ENCODE measurements around the gene ATP10D.

ATP10D gene

DNA sequence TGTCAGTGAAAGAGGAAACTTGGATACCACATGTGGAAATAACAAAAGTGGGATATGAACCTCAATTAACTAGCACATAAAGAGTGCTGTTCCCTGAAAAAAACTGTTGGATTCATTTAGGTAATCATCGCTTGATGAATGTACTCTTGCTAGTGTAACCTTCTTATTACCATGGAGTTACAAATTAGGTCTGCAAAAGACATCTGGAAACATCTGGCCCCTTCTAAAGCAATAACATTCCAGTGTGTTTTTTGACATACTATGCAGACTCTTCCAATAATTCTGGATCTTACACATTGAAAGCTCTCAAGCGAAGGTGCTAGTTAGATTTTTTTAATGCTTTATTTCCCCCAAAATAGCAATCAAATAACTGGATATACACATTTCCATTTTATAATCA is 134.6 kb downstream of the ATP10D start:
- Histone ChIP-seq H3K4me3 (ENCODE audit: control insufficient read depth in 1 of 7, extremely low read depth in 1 of 7, insufficient read depth in 4 of 7, low read depth in 2 of 7, low read length in 6 of 7) (no peak overlapping the region), H3K4me1 (ENCODE audit: control extremely low read depth in 1 of 4, control insufficient read depth in 4 of 4, insufficient read depth in 4 of 4, low read length in 3 of 4) (no peaks in the 10 kb centered on the region), H3K36me3 (ENCODE audit: control insufficient read depth in 4 of 4, insufficient read depth in 4 of 4, low read length in 3 of 4) (no peaks in the 10 kb centered on the region), H3K9me3 (ENCODE audit: control extremely low read depth in 1 of 5, control insufficient read depth in 4 of 5, insufficient read depth in 2 of 5, low read depth in 1 of 5, low read length in 4 of 5) (no peaks in the 10 kb centered on the region), H3K27ac (ENCODE audit: insufficient read depth in 1 of 2, low read depth in 1 of 2, low read length in 2 of 2, poor library complexity in 1 of 2, severe bottlenecking in 2 of 2) (no peak overlapping the region), H3K27me3 (replicated peaks in 2 of 5; ENCODE audit: control insufficient read depth in 4 of 5, insufficient read depth in 5 of 5, low read length in 4 of 5) (no peaks in the 10 kb centered on the region)
- ChIA-PET POLR2A (no interaction called here), CTCF (no interaction called here)
- WGBS (ENCODE audit: insufficient coverage), result 86% methylated on average over 1 of the region's 2 CpGs
- DNase-seq, result no peak

DNA sequence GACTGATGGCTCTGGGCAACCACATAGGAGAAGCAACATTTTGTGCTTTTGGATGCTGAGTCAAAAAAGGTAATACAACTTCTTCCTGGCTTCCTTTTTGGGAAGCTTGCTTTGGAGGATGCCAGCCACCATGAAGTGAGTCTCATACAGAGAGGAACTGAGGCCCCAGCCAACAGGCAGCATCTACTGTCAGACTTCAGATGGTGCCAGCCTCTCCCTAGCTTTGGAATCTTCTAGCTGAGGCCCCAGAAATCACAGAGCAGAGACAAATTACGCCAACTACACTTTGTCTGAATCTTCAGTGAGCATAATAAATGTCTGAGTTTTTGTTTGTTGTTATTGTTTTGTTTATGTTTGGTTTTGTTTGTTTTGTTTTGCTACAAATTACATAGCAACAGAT is 136.1 kb downstream of the ATP10D start:
- Histone ChIP-seq H3K4me1 (ENCODE audit: control extremely low read depth in 1 of 4, control insufficient read depth in 4 of 4, insufficient read depth in 4 of 4, low read length in 3 of 4) (no peaks in the 10 kb centered on the region), H3K4me3 (ENCODE audit: control insufficient read depth in 1 of 7, extremely low read depth in 1 of 7, insufficient read depth in 4 of 7, low read depth in 2 of 7, low read length in 6 of 7) (no peak overlapping the region), H3K27me3 (replicated peaks in 2 of 5; ENCODE audit: control insufficient read depth in 4 of 5, insufficient read depth in 5 of 5, low read length in 4 of 5) (no peaks in the 10 kb centered on the region), H3K27ac (ENCODE audit: insufficient read depth in 1 of 2, low read depth in 1 of 2, low read length in 2 of 2, poor library complexity in 1 of 2, severe bottlenecking in 2 of 2) (no peak overlapping the region), H3K36me3 (ENCODE audit: control insufficient read depth in 4 of 4, insufficient read depth in 4 of 4, low read length in 3 of 4) (no peaks in the 10 kb centered on the region), H3K9me3 (ENCODE audit: control extremely low read depth in 1 of 5, control insufficient read depth in 4 of 5, insufficient read depth in 2 of 5, low read depth in 1 of 5, low read length in 4 of 5) (no peaks in the 10 kb centered on the region)
- ChIA-PET CTCF (no interaction called here), POLR2A (no interaction called here)
- DNase-seq, result no peak
- 100% methylated on average over 1 of the region's 1 CpG for WGBS (ENCODE audit: insufficient coverage)

DNA sequence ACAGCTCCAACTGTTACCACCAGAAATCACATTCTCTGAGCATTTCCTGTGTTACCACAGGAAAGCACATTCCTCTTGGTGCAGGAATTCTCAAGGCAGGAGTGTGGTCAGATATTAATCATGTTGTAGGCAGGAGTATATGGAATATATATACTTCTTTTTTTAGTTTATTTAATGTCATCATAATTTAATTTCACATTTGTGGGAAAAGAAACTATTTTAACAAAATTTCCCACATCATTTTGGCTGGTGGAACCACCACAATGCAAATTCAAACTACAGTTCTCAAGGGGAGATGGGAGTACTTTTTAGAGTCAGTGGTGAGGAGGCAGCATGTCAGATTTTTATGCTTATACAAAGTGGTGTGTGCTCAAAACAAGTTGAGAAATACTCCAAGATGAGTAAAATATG is 139.0 kb downstream of the ATP10D start:
- Histone ChIP-seq H3K27ac (ENCODE audit: insufficient read depth in 1 of 2, low read depth in 1 of 2, low read length in 2 of 2, poor library complexity in 1 of 2, severe bottlenecking in 2 of 2) (no peak overlapping the region), H3K4me1 (ENCODE audit: control extremely low read depth in 1 of 4, control insufficient read depth in 4 of 4, insufficient read depth in 4 of 4, low read length in 3 of 4) (no peaks in the 10 kb centered on the region), H3K27me3 (replicated peaks in 2 of 5; ENCODE audit: control insufficient read depth in 4 of 5, insufficient read depth in 5 of 5, low read length in 4 of 5) (no peaks in the 10 kb centered on the region), H3K9me3 (ENCODE audit: control extremely low read depth in 1 of 5, control insufficient read depth in 4 of 5, insufficient read depth in 2 of 5, low read depth in 1 of 5, low read length in 4 of 5) (peaks cover 0 to 1% (median 0%) of the 10 kb centered on the region in 5 experiments), H3K4me3 (ENCODE audit: control insufficient read depth in 1 of 7, extremely low read depth in 1 of 7, insufficient read depth in 4 of 7, low read depth in 2 of 7, low read length in 6 of 7) (no peak overlapping the region), H3K36me3 (ENCODE audit: control insufficient read depth in 4 of 4, insufficient read depth in 4 of 4, low read length in 3 of 4) (no peaks in the 10 kb centered on the region)
- ChIA-PET POLR2A (no interaction called here), CTCF (no interaction called here)
- DNase-seq, result no peak

- H3K36me3 ChIP-seq (ENCODE audit: control insufficient read depth in 4 of 4, insufficient read depth in 4 of 4, low read length in 3 of 4), result no peaks in the 10 kb centered on the region
- peaks cover 0 to 1% (median 0%) of the 10 kb centered on the region in 5 experiments for H3K9me3 ChIP-seq (ENCODE audit: control extremely low read depth in 1 of 5, control insufficient read depth in 4 of 5, insufficient read depth in 2 of 5, low read depth in 1 of 5, low read length in 4 of 5)
- H3K27me3 ChIP-seq (replicated peaks in 2 of 5; ENCODE audit: control insufficient read depth in 4 of 5, insufficient read depth in 5 of 5, low read length in 4 of 5), result no peaks in the 10 kb centered on the region
- DNase-seq, result no peak
- CTCF ChIA-PET, result interaction anchor here (0.5 to 1.3 kb wide), 2 partner anchors 14 to 23 kb away, joined by 3 read pairs; no protein-coding TSS in a partner anchor
- H3K4me1 ChIP-seq (ENCODE audit: control extremely low read depth in 1 of 4, control insufficient read depth in 4 of 4, insufficient read depth in 4 of 4, low read length in 3 of 4), result no peaks in the 10 kb centered on the region
- H3K4me3 ChIP-seq (ENCODE audit: control insufficient read depth in 1 of 7, extremely low read depth in 1 of 7, insufficient read depth in 4 of 7, low read depth in 2 of 7, low read length in 6 of 7), result no peak overlapping the region
- H3K27ac ChIP-seq (ENCODE audit: insufficient read depth in 1 of 2, low read depth in 1 of 2, low read length in 2 of 2, poor library complexity in 1 of 2, severe bottlenecking in 2 of 2), result no peak overlapping the region
- 100% methylated on average over 4 of the region's 4 CpGs for WGBS (ENCODE audit: insufficient coverage)
- POLR2A ChIA-PET, result no interaction called here
Measured at GRCh38 chr4:47631161-47631560, 146.1 kb downstream of the ATP10D start.

DNA sequence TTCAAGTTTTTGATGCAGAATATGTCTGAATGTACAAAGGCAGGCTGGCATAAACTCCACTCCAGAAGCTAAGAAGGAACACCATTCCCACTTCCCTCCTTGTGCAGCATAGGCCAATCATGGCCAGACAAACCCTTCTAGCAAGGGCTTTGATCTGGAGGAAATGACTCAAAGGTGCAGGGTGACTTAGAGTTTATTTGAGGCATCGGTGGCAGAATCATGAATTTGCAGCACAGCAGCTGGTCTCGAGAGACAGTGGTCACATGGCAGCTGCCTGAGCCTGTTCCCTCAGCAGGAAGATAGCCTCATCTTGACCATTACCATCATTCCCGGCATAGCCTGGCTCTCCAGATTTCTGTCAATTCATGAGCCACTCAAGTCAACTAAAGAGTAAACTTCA is 154.5 kb downstream of the ATP10D start:
- H3K9me3 ChIP-seq (ENCODE audit: control extremely low read depth in 1 of 5, control insufficient read depth in 4 of 5, insufficient read depth in 2 of 5, low read depth in 1 of 5, low read length in 4 of 5), result peaks cover 0 to 3% (median 0%) of the 10 kb centered on the region in 5 experiments
- ChIA-PET CTCF (no interaction called here), POLR2A (no interaction called here)
- no peak for DNase-seq
- H3K4me1 ChIP-seq (ENCODE audit: control extremely low read depth in 1 of 4, control insufficient read depth in 4 of 4, insufficient read depth in 4 of 4, low read length in 3 of 4), result peaks cover 0 to 4% (median 0%) of the 10 kb centered on the region in 4 experiments
- H3K4me3 ChIP-seq (ENCODE audit: control insufficient read depth in 1 of 7, extremely low read depth in 1 of 7, insufficient read depth in 4 of 7, low read depth in 2 of 7, low read length in 6 of 7), result no peak overlapping the region
- H3K27ac ChIP-seq (ENCODE audit: insufficient read depth in 1 of 2, low read depth in 1 of 2, low read length in 2 of 2, poor library complexity in 1 of 2, severe bottlenecking in 2 of 2), result no peak overlapping the region
- 57% methylated on average over 3 of the region's 3 CpGs for WGBS (ENCODE audit: insufficient coverage)
- no peaks in the 10 kb centered on the region for H3K36me3 ChIP-seq (ENCODE audit: control insufficient read depth in 4 of 4, insufficient read depth in 4 of 4, low read length in 3 of 4)
- no peaks in the 10 kb centered on the region for H3K27me3 ChIP-seq (replicated peaks in 2 of 5; ENCODE audit: control insufficient read depth in 4 of 5, insufficient read depth in 5 of 5, low read length in 4 of 5)

DNA sequence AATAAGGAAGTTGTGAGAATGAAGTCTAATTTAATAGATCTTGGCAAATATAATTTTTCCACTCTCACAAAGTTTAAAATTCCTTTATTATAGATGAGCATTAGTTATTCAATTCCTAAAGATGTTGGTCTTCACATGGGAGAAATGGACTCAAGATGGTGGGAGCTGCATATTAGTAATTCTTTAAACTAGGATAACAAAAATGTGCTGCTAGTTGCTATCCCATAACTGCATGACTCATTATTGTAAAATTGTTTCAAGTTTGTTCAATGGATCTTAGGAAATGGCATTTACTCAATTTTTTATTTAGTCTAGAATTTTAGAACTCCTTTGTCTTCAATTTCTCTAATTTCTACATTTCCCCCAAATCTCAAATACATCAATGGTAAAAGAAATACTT is 155.8 kb downstream of the ATP10D start:
- ChIA-PET CTCF (no interaction called here), POLR2A (no interaction called here)
- DNase-seq, result no peak
- Histone ChIP-seq H3K36me3 (ENCODE audit: control insufficient read depth in 4 of 4, insufficient read depth in 4 of 4, low read length in 3 of 4) (no peaks in the 10 kb centered on the region), H3K9me3 (ENCODE audit: control extremely low read depth in 1 of 5, control insufficient read depth in 4 of 5, insufficient read depth in 2 of 5, low read depth in 1 of 5, low read length in 4 of 5) (peaks cover 0 to 3% (median 0%) of the 10 kb centered on the region in 5 experiments), H3K4me1 (ENCODE audit: control extremely low read depth in 1 of 4, control insufficient read depth in 4 of 4, insufficient read depth in 4 of 4, low read length in 3 of 4) (peaks cover 0 to 4% (median 0%) of the 10 kb centered on the region in 4 experiments), H3K27ac (ENCODE audit: insufficient read depth in 1 of 2, low read depth in 1 of 2, low read length in 2 of 2, poor library complexity in 1 of 2, severe bottlenecking in 2 of 2) (no peak overlapping the region), H3K4me3 (ENCODE audit: control insufficient read depth in 1 of 7, extremely low read depth in 1 of 7, insufficient read depth in 4 of 7, low read depth in 2 of 7, low read length in 6 of 7) (no peak overlapping the region), H3K27me3 (replicated peaks in 2 of 5; ENCODE audit: control insufficient read depth in 4 of 5, insufficient read depth in 5 of 5, low read length in 4 of 5) (no peaks in the 10 kb centered on the region)

GRCh38 chr4:47641755-47642154 is 156.7 kb downstream of the ATP10D start:
- Histone ChIP-seq H3K27me3 (replicated peaks in 2 of 5; ENCODE audit: control insufficient read depth in 4 of 5, insufficient read depth in 5 of 5, low read length in 4 of 5) (no peaks in the 10 kb centered on the region), H3K36me3 (ENCODE audit: control insufficient read depth in 4 of 4, insufficient read depth in 4 of 4, low read length in 3 of 4) (no peaks in the 10 kb centered on the region), H3K4me3 (ENCODE audit: control insufficient read depth in 1 of 7, extremely low read depth in 1 of 7, insufficient read depth in 4 of 7, low read depth in 2 of 7, low read length in 6 of 7) (no peak overlapping the region), H3K4me1 (ENCODE audit: control extremely low read depth in 1 of 4, control insufficient read depth in 4 of 4, insufficient read depth in 4 of 4, low read length in 3 of 4) (peaks cover 0 to 4% (median 0%) of the 10 kb centered on the region in 4 experiments), H3K9me3 (ENCODE audit: control extremely low read depth in 1 of 5, control insufficient read depth in 4 of 5, insufficient read depth in 2 of 5, low read depth in 1 of 5, low read length in 4 of 5) (peaks cover 0 to 3% (median 0%) of the 10 kb centered on the region in 5 experiments), H3K27ac (ENCODE audit: insufficient read depth in 1 of 2, low read depth in 1 of 2, low read length in 2 of 2, poor library complexity in 1 of 2, severe bottlenecking in 2 of 2) (no peak overlapping the region)
- 100% methylated on average over 1 of the region's 1 CpG for WGBS (ENCODE audit: insufficient coverage)
- ChIA-PET CTCF (no interaction called here), POLR2A (no interaction called here)
- DNase-seq, result no peak

All from common myeloid progenitor, CD34-positive (primary cell).